ENCODE results near the gene AHDC1. TPM values are rescaled to one million over a fixed set of nuclear protein-coding genes. Genes with fewer than 3 reads are reported as not detected.
"Not testable (repeated sequence)": the region's sequence is repeated elsewhere in the genome, so short reads cannot be mapped to it uniquely, and the experiment has no call there.

The AHDC1 gene
- total RNA-seq, 1 donor from 2014 or later: 40.1 TPM

DNA sequence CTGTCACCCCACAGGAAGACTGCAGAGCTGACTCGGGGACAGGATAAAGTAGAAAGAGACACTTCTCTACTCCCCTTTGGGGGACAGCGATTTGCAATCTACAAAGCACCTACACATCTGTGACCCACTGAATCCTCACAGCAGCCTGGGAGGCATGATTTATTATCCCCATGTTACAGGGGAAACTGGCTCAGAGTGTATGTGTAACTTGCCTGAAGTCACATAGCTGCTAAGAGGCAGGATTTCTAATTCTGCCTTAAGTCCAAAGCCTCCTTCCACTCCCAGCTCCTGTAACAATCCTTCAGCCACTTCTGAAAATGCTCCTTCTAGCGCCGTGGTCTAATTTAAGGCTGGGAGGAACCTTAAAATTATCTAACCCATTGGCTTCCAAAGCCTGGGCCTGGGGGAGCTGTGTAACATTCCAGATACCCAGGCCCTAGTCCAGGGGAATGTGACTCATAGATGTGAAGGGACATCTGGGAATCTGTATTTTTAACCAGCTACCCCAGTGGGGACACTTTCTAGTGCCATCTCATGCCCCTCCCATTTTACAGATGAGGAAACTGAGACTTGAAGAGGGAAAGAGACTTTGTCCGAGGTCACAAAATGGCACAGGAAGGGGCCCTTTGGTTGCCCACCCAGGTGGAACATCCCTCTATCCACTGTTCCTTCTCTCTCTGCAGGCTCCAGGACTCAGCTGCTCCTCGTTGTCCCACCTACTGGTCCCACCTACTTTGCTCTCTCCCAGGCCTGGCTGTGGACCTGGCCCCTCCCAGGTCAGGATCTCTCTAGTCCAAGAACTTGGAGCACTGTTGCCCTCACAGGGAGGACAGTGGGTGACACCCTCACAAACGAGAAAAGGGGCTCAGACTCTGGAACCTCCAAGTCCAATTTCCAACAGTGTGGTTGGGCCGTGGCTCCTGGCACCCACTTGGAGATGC, 48.9 kb downstream of the AHDC1 start:
- peaks cover 55% of the 10 kb centered on the region for H3K36me3 ChIP-seq
- peak overlapping the region; percentile 97 for H3K27ac ChIP-seq (replicated peaks)
- no peaks in the 10 kb centered on the region for H3K9me3 ChIP-seq (replicated peaks)
- TF ChIP-seq, protein P1, sequence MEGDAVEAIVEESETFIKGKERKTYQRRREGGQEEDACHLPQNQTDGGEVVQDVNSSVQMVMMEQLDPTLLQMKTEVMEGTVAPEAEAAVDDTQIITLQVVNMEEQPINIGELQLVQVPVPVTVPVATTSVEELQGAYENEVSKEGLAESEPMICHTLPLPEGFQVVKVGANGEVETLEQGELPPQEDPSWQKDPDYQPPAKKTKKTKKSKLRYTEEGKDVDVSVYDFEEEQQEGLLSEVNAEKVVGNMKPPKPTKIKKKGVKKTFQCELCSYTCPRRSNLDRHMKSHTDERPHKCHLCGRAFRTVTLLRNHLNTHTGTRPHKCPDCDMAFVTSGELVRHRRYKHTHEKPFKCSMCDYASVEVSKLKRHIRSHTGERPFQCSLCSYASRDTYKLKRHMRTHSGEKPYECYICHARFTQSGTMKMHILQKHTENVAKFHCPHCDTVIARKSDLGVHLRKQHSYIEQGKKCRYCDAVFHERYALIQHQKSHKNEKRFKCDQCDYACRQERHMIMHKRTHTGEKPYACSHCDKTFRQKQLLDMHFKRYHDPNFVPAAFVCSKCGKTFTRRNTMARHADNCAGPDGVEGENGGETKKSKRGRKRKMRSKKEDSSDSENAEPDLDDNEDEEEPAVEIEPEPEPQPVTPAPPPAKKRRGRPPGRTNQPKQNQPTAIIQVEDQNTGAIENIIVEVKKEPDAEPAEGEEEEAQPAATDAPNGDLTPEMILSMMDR (IDR thresholded peaks at IDR 0.05; ENCODE audit: borderline replicate concordance): no peak
- peaks cover 66% of the 10 kb centered on the region for H3K4me1 ChIP-seq
- H3K27me3 ChIP-seq (ENCODE audit: low read depth): no peaks in the 10 kb centered on the region
- H3K4me3 ChIP-seq: peak overlapping the region; percentile 50
- peak; percentile 67 for DNase-seq
- intact Hi-C loops (cut with micrococcal nuclease): no loop called here

DNA sequence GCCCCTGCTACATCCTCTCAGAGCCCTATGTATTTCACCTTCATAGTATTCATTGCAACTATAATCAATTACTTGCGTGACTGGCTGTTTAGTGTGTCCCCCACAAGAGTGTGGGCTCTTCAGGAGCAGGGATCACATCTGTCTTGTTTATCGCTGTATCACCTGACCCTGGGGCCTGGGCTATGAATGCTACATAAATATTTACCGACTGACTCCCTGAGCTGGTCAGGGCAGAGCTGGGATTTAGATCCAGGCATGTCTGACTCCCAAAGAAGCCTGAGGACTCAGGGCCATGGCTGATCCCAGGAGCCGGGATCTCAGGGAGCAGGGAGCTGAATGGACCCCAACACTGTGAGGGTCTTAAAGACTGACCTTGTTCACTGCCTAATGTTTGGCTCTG, 49.7 kb downstream of the AHDC1 start:
- Histone ChIP-seq H3K9me3 (replicated peaks) (no peaks in the 10 kb centered on the region), H3K27me3 (ENCODE audit: low read depth) (no peaks in the 10 kb centered on the region), H3K36me3 (peaks cover 63% of the 10 kb centered on the region), H3K4me1 (peaks cover 59% of the 10 kb centered on the region), H3K4me3 (no peak overlapping the region), H3K27ac (replicated peaks) (peak overlapping the region; percentile 97)
- TF ChIP-seq, protein P1 (IDR thresholded peaks at IDR 0.05; ENCODE audit: borderline replicate concordance): no peak
- no peak for DNase-seq
- intact Hi-C loops (cut with micrococcal nuclease): no loop called here

DNA sequence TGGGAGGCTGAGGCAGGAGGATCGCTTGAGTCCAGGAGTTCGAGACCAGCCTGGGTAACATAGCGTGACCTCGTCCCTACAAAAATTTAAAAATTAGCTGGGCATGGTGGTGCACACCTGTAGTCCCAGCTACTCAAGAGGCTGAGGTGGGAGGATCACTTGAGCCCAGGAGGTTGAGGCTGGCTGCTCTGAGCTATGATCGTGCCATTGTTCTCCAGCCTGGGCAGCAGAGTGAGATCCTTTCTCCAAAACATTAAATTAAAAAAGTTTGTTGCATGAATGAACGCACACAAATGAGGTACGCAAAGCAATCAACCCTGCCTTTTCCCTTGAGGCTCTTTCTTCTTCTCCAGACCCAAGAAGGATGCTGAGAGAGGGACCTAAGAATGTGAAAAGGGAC, 50.1 kb downstream of the AHDC1 start:
- DNase-seq; H3K4me3 ChIP-seq; H3K9me3 ChIP-seq (replicated peaks); H3K27me3 ChIP-seq (ENCODE audit: low read depth); intact Hi-C loops (cut with micrococcal nuclease): not testable (repeated sequence)
- H3K27ac ChIP-seq (replicated peaks): peak overlapping the region; percentile 97
- H3K4me1 ChIP-seq: peaks cover 55% of the 10 kb centered on the region
- peaks cover 67% of the 10 kb centered on the region for H3K36me3 ChIP-seq

DNA sequence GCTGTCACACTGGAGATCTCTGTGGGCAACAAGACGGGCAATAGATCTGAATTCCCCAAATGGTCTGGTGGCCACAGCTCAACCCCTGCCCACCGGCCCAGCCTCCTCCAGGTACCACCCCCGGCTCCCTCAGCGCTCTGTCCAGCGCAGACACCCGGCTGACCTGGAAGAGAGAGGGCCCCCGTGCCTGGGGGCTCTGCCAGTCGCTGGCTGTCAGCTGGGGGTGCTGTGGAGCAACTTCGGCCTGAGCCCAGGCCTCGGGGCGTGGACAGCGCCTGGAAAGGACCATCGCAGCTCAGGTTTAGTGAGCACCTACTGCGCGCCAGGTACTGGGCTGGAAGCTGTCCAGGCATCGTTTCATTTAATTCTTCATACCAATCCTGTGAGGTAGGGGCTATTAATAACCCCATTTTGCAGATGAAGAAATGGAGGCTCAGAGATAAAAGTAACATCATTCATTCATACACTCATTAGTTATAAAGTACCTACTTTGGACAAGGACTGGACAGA, 51.0 kb downstream of the AHDC1 start:
- peaks cover 70% of the 10 kb centered on the region for H3K36me3 ChIP-seq
- H3K4me1 ChIP-seq: peaks cover 47% of the 10 kb centered on the region
- DNase-seq: peak; percentile 16
- no peak overlapping the region for H3K4me3 ChIP-seq
- H3K9me3 ChIP-seq (replicated peaks): no peaks in the 10 kb centered on the region
- TF ChIP-seq, protein P1 (IDR thresholded peaks at IDR 0.05; ENCODE audit: borderline replicate concordance): no peak
- peak overlapping the region; percentile 97 for H3K27ac ChIP-seq (replicated peaks)
- intact Hi-C loops (cut with micrococcal nuclease): no loop called here
- no peaks in the 10 kb centered on the region for H3K27me3 ChIP-seq (ENCODE audit: low read depth)

DNA sequence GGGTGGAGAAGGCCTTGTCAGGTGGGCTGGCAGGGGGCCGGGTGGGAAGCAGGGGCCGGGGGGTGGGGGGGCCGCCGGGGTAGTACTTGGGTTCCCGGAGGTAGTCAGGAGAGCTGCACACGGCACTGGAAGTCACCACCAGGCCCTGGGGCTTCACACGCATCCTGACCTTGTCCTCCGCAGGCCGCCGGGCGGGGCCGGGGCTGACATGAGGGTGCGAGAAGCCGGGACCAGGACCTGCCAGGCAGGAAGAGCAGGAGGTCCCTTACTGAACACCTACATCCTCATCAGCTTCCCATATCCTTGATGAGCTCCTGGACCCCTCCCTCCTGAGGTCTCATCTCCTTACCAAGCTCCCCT, 52.0 kb downstream of the AHDC1 start:
- TF ChIP-seq, protein P1 (IDR thresholded peaks at IDR 0.05; ENCODE audit: borderline replicate concordance): no peak
- intact Hi-C loops (cut with micrococcal nuclease): no loop called here
- H3K27ac ChIP-seq (replicated peaks): no peak overlapping the region

More for the DNA sequence above, 52.0 kb downstream of the AHDC1 start:
- Histone ChIP-seq H3K4me3 (no peak overlapping the region), H3K36me3 (peaks cover 78% of the 10 kb centered on the region), H3K9me3 (replicated peaks) (no peaks in the 10 kb centered on the region), H3K4me1 (peaks cover 44% of the 10 kb centered on the region), H3K27me3 (ENCODE audit: low read depth) (no peaks in the 10 kb centered on the region)
- peak; percentile 14 for DNase-seq

Data from left ventricle myocardium inferior (tissue), 1 donor.